ENCODE measurements around the gene ATP2C2. TPM values are rescaled to one million over a fixed set of nuclear protein-coding genes. Genes with fewer than 3 reads are reported as not detected.
"Not testable (repeated sequence)": the region's sequence is repeated elsewhere in the genome, so short reads cannot be mapped to it uniquely, and the experiment has no call there.

Gene ATP2C2
- total RNA-seq, 2 donors from 2014 or later, result not detected

DNA sequence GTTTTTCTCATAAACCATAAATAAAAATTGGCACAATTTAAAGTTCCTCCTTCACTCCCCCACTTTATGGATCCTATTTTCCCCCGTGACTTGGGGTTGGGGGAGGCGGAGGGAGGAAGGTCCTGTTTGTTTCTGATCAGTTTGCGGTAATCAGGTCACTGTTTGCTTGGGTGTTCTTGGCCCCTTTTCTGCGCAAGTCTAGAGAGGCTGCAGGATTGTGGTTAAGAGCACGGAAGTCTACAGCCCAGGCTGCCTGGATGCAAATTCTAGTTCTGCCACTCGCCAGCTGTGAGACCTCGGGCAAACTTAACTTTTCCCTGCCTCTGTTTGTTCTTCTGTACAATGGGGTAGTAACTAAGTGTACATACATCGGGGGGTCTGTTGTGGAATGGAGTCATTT lies 12.1 kb downstream of the ATP2C2 start:
- DNase-seq (ENCODE audit: low spot score) (no peak), ATAC-seq (no peak)
- no peak overlapping the region for H3K27ac Mint-ChIP-seq
- peaks cover 13 to 32% of the 10 kb centered on the region in 2 donors for H3K27me3 Mint-ChIP-seq
- H3K36me3 Mint-ChIP-seq, result no peaks in the 10 kb centered on the region
- no peaks in the 10 kb centered on the region for H3K9me3 Mint-ChIP-seq
- no peak overlapping the region for H3K4me3 Mint-ChIP-seq
- H3K4me1 Mint-ChIP-seq (ENCODE audit: low read depth in 2 of 2), result no peaks in the 10 kb centered on the region

GRCh38 chr16:84382396-84382795 lies 14.1 kb downstream of the ATP2C2 start:
- ATAC-seq (no peak), DNase-seq (ENCODE audit: low spot score) (no peak)
- Mint-ChIP-seq H3K4me3 (no peak overlapping the region), H3K27ac (no peak overlapping the region), H3K36me3 (no peaks in the 10 kb centered on the region), H3K4me1 (ENCODE audit: low read depth in 2 of 2) (no peaks in the 10 kb centered on the region), H3K27me3 (peaks cover 11 to 16% of the 10 kb centered on the region in 2 donors), H3K9me3 (no peaks in the 10 kb centered on the region)

DNA sequence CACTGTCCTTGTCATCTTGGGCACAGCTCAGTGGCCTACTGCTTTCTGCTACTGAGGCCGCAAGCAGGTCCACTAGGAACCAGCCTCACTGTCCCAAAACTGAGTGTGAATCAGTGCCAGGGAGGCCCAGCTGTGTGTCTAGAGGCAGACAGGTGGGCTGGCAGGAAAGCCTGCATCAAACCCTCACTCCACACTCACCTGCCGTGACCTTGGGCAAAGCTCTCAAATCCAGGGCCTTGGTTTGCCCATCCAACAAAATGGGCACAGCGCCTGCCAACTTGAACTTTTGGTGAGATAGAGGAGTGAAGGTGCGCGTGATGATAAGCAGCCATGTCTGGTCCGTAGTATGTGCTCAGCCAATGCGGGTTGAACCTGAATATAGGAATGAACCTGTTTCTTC lies 14.8 kb downstream of the ATP2C2 start:
- no peak for ATAC-seq
- Mint-ChIP-seq H3K27me3 (peaks cover 11 to 16% of the 10 kb centered on the region in 2 donors), H3K9me3 (no peaks in the 10 kb centered on the region), H3K4me1 (ENCODE audit: low read depth in 2 of 2) (no peaks in the 10 kb centered on the region), H3K27ac (no peak overlapping the region), H3K36me3 (no peaks in the 10 kb centered on the region), H3K4me3 (no peak overlapping the region)
- no peak for DNase-seq (ENCODE audit: low spot score)

- ATAC-seq (no peak), DNase-seq (ENCODE audit: low spot score) (no peak)
- Mint-ChIP-seq H3K27ac (no peak overlapping the region), H3K36me3 (no peaks in the 10 kb centered on the region), H3K9me3 (no peaks in the 10 kb centered on the region), H3K27me3 (peaks cover 4 to 10% of the 10 kb centered on the region in 2 donors), H3K4me3 (no peak overlapping the region), H3K4me1 (ENCODE audit: low read depth in 2 of 2) (no peaks in the 10 kb centered on the region)
These were observed 17.7 kb downstream of the ATP2C2 start for GRCh38 chr16:84386047-84386446.

- Mint-ChIP-seq H3K36me3 (no peaks in the 10 kb centered on the region), H3K9me3 (no peaks in the 10 kb centered on the region), H3K4me3 (no peak overlapping the region), H3K4me1 (ENCODE audit: low read depth in 2 of 2) (no peaks in the 10 kb centered on the region), H3K27ac (no peak overlapping the region), H3K27me3 (peaks cover 4 to 7% of the 10 kb centered on the region in 2 donors)
- ATAC-seq, result no peak
- DNase-seq (ENCODE audit: low spot score), result no peak
These were observed 18.7 kb downstream of the ATP2C2 start for GRCh38 chr16:84387021-84387420.

GRCh38 chr16:84390131-84390785 lies 21.9 kb downstream of the ATP2C2 start:
- H3K4me3 Mint-ChIP-seq, result no peak overlapping the region
- peaks cover 6 to 11% of the 10 kb centered on the region in 2 donors for H3K27me3 Mint-ChIP-seq
- no peaks in the 10 kb centered on the region for H3K4me1 Mint-ChIP-seq (ENCODE audit: low read depth in 2 of 2)
- no peak for DNase-seq (ENCODE audit: low spot score)
- no peak for ATAC-seq
- no peaks in the 10 kb centered on the region for H3K9me3 Mint-ChIP-seq
- H3K36me3 Mint-ChIP-seq, result no peaks in the 10 kb centered on the region
- H3K27ac Mint-ChIP-seq, result no peak overlapping the region

GRCh38 chr16:84391151-84392030 lies 23.1 kb downstream of the ATP2C2 start:
- Mint-ChIP-seq H3K4me3 (no peak overlapping the region), H3K4me1 (ENCODE audit: low read depth in 2 of 2) (no peaks in the 10 kb centered on the region), H3K36me3 (no peaks in the 10 kb centered on the region), H3K9me3 (no peaks in the 10 kb centered on the region), H3K27ac (no peak overlapping the region), H3K27me3 (peaks cover 9 to 19% of the 10 kb centered on the region in 2 donors)
- ATAC-seq (no peak), DNase-seq (ENCODE audit: low spot score) (no peak)

DNA sequence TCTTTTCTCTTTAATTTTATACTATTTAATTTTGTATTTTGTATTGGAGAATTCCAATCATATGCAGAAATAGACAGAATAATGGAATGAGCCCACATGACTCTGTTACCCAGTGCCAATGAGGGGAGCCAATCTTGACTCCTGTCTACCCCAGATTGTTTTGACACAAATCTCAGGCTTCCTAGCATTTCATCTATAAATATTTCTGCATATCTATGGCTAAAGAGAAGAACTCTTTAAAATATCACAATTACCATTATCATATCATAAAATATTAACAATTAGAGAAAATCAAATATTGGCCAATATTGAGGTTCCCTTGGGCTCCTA lies 23.7 kb downstream of the ATP2C2 start:
- ATAC-seq (no peak), DNase-seq (ENCODE audit: low spot score) (no peak)
- Mint-ChIP-seq H3K27me3 (peaks cover 12 to 19% of the 10 kb centered on the region in 2 donors), H3K4me1 (ENCODE audit: low read depth in 2 of 2) (no peaks in the 10 kb centered on the region), H3K27ac (no peak overlapping the region), H3K9me3 (no peaks in the 10 kb centered on the region), H3K4me3 (no peak overlapping the region), H3K36me3 (no peaks in the 10 kb centered on the region)

DNA sequence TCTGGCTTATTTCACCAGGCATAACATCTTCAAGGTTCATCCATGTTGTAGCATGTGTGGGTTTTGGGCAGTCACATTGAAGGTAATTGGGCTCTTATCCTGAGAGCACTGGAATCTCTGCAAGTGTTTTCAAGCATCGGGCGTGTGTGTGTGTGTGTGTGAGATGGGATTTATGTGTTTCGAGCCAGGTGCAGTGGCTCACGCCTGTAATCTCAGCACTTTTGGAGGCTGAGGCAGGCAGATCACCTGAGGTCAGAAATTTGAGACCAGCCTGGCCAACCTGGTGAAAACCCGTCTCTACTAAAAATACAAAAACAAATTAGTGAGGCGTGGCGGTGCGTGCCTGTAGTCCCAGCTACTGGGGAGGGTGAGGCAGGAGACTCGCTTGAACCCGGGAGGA lies 27.7 kb downstream of the ATP2C2 start:
- not testable (repeated sequence) for H3K27ac Mint-ChIP-seq; DNase-seq (ENCODE audit: low spot score); H3K4me3 Mint-ChIP-seq; ATAC-seq; H3K4me1 Mint-ChIP-seq (ENCODE audit: low read depth in 2 of 2); H3K36me3 Mint-ChIP-seq; H3K9me3 Mint-ChIP-seq
- H3K27me3 Mint-ChIP-seq, result peaks cover 17 to 31% of the 10 kb centered on the region in 2 donors

DNA sequence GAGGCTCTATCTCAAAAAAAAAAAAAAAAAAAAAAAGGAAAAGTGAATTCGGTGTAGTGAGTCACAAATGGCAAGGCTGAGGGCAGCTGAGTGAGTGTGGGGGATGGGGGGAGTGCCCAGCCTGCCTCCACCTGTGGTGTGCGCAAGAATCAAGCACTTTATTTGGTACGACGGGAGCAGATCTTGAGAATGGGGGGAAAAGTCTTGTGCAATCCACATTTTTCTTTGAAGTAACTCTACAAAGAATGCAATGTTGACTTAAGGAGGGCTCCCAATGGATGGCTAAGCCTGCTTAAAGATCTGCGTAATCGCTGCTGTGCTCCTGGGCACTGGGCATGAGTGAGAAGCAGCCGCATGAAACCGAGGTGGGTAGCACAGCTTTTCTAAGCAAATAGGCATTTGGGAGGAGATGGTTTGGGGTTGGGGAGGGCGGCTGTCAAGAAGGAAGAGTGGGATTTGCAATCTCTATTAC lies 28.2 kb downstream of the ATP2C2 start:
- Mint-ChIP-seq H3K36me3 (no peaks in the 10 kb centered on the region), H3K9me3 (no peaks in the 10 kb centered on the region), H3K27ac (no peak overlapping the region), H3K27me3 (peaks cover 17 to 36% of the 10 kb centered on the region in 2 donors), H3K4me3 (no peak overlapping the region), H3K4me1 (ENCODE audit: low read depth in 2 of 2) (no peaks in the 10 kb centered on the region)
- ATAC-seq (no peak), DNase-seq (ENCODE audit: low spot score) (no peak)

- no peak overlapping the region for H3K27ac Mint-ChIP-seq
- no peaks in the 10 kb centered on the region for H3K9me3 Mint-ChIP-seq
- no peaks in the 10 kb centered on the region for H3K36me3 Mint-ChIP-seq
- H3K4me3 Mint-ChIP-seq, result no peak overlapping the region
- ATAC-seq (no peak), DNase-seq (ENCODE audit: low spot score) (no peak)
- no peaks in the 10 kb centered on the region for H3K4me1 Mint-ChIP-seq (ENCODE audit: low read depth in 2 of 2)
- peaks cover 17 to 41% of the 10 kb centered on the region in 2 donors for H3K27me3 Mint-ChIP-seq
These were observed 28.8 kb downstream of the ATP2C2 start for GRCh38 chr16:84397090-84397489.

DNA sequence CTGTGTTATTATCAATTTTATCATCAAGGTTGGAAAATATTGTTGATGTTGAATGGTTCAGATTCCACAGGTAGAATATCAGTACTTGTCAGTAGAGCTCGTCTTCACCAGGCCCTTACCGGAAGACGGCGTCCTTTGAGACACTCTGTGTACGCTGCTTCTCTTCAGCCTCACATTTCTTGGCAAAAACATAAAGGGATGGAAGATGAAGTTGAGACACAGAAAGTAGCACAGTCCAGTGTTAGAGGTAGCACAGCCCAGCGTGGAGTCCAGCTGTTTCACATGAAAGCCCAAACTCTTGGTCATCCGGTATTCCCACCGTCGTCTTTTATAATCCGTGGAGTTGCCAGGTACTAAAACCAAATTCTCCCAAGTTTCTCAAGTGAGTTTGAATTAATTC lies 30.4 kb downstream of the ATP2C2 start:
- no peaks in the 10 kb centered on the region for H3K4me1 Mint-ChIP-seq (ENCODE audit: low read depth in 2 of 2)
- H3K4me3 Mint-ChIP-seq, result no peak overlapping the region
- no peaks in the 10 kb centered on the region for H3K36me3 Mint-ChIP-seq

GRCh38 chr16:84399912-84400311 lies 31.6 kb downstream of the ATP2C2 start:
- DNase-seq (ENCODE audit: low spot score); H3K27ac Mint-ChIP-seq; H3K9me3 Mint-ChIP-seq; H3K4me3 Mint-ChIP-seq; ATAC-seq; H3K4me1 Mint-ChIP-seq (ENCODE audit: low read depth in 2 of 2); H3K36me3 Mint-ChIP-seq: not testable (repeated sequence)
- peaks cover 19 to 42% of the 10 kb centered on the region in 2 donors for H3K27me3 Mint-ChIP-seq

More for the DNA sequence above, 30.4 kb downstream of the ATP2C2 start:
- Mint-ChIP-seq H3K9me3 (no peaks in the 10 kb centered on the region), H3K27ac (no peak overlapping the region), H3K27me3 (peaks cover 15 to 42% of the 10 kb centered on the region in 2 donors)
- ATAC-seq (no peak), DNase-seq (ENCODE audit: low spot score) (no peak)

- not testable (repeated sequence) for DNase-seq (ENCODE audit: low spot score); H3K27ac Mint-ChIP-seq; H3K36me3 Mint-ChIP-seq; H3K4me1 Mint-ChIP-seq (ENCODE audit: low read depth in 2 of 2); ATAC-seq; H3K9me3 Mint-ChIP-seq; H3K4me3 Mint-ChIP-seq
- peaks cover 27 to 47% of the 10 kb centered on the region in 2 donors for H3K27me3 Mint-ChIP-seq
These were observed 35.1 kb downstream of the ATP2C2 start for GRCh38 chr16:84403435-84403834.
